Sciatic nerve (tissue), 2 donors: ENCODE measurements around the gene BEAN1. TPM values are rescaled to one million over a fixed set of nuclear protein-coding genes. Genes with fewer than 3 reads are reported as not detected.
A peak's percentile ranks its signal among the peaks of the same experiment; 100 is the strongest.

Experiments
- ATAC-seq: fragments of 200-7000 bp; cut with Tn5 transposase; one replicate; pipeline ENCODE4 v1.9.1; 2020; ENCODE audit warnings: mild to moderate bottlenecking, moderate library complexity
- DNase-seq: peaks from one replicate; pipeline ENCODE4 v3.0.0-alpha.2; 2020; ENCODE audit warnings: low spot score
- intact Hi-C: fragments of 100-400 bp; cut with DNase I; formaldehyde crosslinking; loops from one replicate; pipeline ENCODE4 v1.14.2; 2022
- total RNA-seq: library from RNA; stranded (reverse); fragmentation: NEBNext Ultra II Directional; extraction: Animal tissue kit (Norgen Biotek cat#: 25700); gene quantifications from one replicate; pipeline ENCODE4 v1.2.1, GENCODE V29; 2021
- donor health status: DM: no; HTN: no; CAD: no.
- donor health status: DM: no; HTN: no; CAD: no.

Gene BEAN1
- total RNA-seq, result 1.8 TPM

GRCh38 chr16:66427036-66427860 is at the start of gene BEAN1:
Gene BEAN1, plus strand, starts transcription at chr16:66427295. Its CDS starts 10,382 bp downstream, at chr16:66437677.
- DNase-seq (no peak), ATAC-seq (peak; percentile 42)
- intact Hi-C loops, result no loop called here

GRCh38 chr16:66377324-66377723 is 49.8 kb upstream of the BEAN1 start:
- ATAC-seq (no peak), DNase-seq (no peak)
- intact Hi-C loops, result no loop called here

- DNase-seq, result no peak
- intact Hi-C loops, result no loop called here
- ATAC-seq, result no peak
These were observed 48.1 kb upstream of the BEAN1 start for GRCh38 chr16:66378741-66379570.

- ATAC-seq (no peak), DNase-seq (no peak)
- intact Hi-C loops, result no loop called here
These were observed 47.5 kb upstream of the BEAN1 start for GRCh38 chr16:66379571-66379941.

- no peak for DNase-seq
- ATAC-seq, result no peak
- intact Hi-C loops, result no loop called here
These were observed 46.7 kb upstream of the BEAN1 start for GRCh38 chr16:66380421-66380820.

GRCh38 chr16:66381585-66382170 is 45.4 kb upstream of the BEAN1 start:
- DNase-seq (no peak), ATAC-seq (no peak)
- intact Hi-C loops, result no loop called here

- DNase-seq (no peak), ATAC-seq (peak; percentile 38)
- intact Hi-C loops, result no loop called here
These were observed 44.7 kb upstream of the BEAN1 start for GRCh38 chr16:66382171-66382965.

- DNase-seq, result no peak
- intact Hi-C loops, result no loop called here
- peak; percentile 23 for ATAC-seq
These were observed 44.2 kb upstream of the BEAN1 start for GRCh38 chr16:66382966-66383299.

- intact Hi-C loops, result no loop called here
- ATAC-seq (no peak), DNase-seq (peak; percentile 53)
These were observed 43.5 kb upstream of the BEAN1 start for GRCh38 chr16:66383551-66383950.

GRCh38 chr16:66385415-66385814 is 41.7 kb upstream of the BEAN1 start:
- intact Hi-C loops, result no loop called here
- ATAC-seq, result no peak
- DNase-seq, result no peak

GRCh38 chr16:66386629-66387622 is 40.2 kb upstream of the BEAN1 start:
- intact Hi-C loops, result no loop called here
- ATAC-seq, result no peak
- DNase-seq, result no peak

- ATAC-seq (no peak), DNase-seq (no peak)
- intact Hi-C loops, result no loop called here
These were observed 39.2 kb upstream of the BEAN1 start for GRCh38 chr16:66387817-66388332.

GRCh38 chr16:66388350-66389139 is 38.5 kb upstream of the BEAN1 start:
- intact Hi-C loops, result no loop called here
- ATAC-seq (no peak), DNase-seq (no peak)

- ATAC-seq (no peak), DNase-seq (no peak)
- intact Hi-C loops, result no loop called here
These were observed 37.6 kb upstream of the BEAN1 start for GRCh38 chr16:66389256-66390176.

GRCh38 chr16:66390346-66391108 is 36.6 kb upstream of the BEAN1 start:
- DNase-seq, result no peak
- no peak for ATAC-seq
- intact Hi-C loops, result no loop called here
